HG02852 (cell line): ENCODE results near the gene CDY2B.
"Not testable (repeated sequence)": the region's sequence is repeated elsewhere in the genome, so short reads cannot be mapped to it uniquely, and the experiment has no call there.

ENCODE experiments used
- ATAC-seq: cut with Tn5 transposase; IDR thresholded peaks from one replicate; pipeline ENCODE4 v1.9.1; 2021; ENCODE audit warnings: mild to moderate bottlenecking, moderate library complexity; ENCODE audit not compliant: unreplicated experiment

Gene CDY2B

DNA sequence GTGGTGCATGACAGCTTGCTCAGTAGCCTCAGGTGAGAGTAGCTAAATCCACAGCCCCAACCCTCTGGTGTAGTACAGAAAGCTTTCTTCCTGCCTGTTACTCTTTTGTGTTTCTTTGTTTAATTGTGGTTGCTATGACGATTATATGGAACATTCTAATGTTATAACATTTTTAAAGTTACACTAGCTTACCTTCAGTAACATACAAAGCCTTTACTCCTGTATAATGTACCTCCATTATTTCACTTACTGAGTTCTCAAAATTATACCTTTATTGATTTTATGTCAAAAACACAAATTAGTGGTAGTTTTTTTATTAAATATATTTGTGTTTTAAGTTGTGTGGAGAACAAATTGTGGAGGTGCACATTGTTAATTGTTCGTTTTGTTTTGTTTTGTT, at the start of gene CDY2B:
TSS of gene CDY2B (minus strand) at position 101 of the 400 bp plus-strand sequence. CDS start 328 bp downstream, outside the sequence.
- ATAC-seq = not testable (repeated sequence)

GRCh38 chrY:17908009-17908408, 28.0 kb upstream of the CDY2B start:
- not testable (repeated sequence) for ATAC-seq

- ATAC-seq = not testable (repeated sequence)
Observed at GRCh38 chrY:17907351-17907750, 27.3 kb upstream of the CDY2B start.

DNA sequence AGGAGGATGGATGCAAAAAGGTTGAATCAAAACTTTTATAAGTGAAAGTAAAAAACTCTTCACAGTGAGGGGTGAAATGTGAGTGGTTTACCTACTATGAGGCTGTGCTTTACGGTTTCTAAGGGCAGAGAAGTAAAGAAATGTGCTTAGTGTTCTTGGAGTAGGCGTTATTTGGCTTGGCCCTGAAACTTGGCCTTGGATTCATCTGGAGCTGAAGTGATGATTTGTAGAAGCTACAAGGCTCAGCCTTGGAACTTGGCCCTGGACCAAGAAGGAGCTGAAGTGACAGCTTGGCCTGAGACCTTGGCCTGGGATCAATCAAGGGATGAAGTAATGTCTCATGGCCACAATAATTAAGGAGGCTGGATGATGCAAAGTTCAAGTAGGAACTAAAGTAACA, 1.7 kb upstream of the CDY2B start:
- not testable (repeated sequence) for ATAC-seq

- ATAC-seq = not testable (repeated sequence)
Observed at GRCh38 chrY:17876767-17877166, 3.3 kb downstream of the CDY2B start.

DNA sequence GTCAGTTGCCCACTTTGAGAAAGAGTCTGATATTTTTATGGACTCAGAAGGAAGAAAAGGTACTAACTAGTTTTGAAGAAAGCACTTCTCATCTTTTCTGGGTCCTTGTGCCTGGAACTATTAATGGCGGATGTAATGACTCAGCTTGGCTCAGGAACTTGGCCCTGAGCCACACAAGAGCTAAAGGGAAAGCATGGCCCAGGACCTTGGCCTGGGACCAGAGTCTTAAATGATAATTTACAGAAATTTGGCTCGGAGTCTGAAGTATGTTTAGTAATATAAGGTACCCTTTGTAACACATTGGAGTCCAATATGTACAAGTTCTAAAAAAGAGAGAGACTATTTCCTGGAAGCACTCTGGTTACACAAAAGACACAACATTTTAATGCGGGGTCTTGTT, 4.6 kb downstream of the CDY2B start:
- ATAC-seq = not testable (repeated sequence)

DNA sequence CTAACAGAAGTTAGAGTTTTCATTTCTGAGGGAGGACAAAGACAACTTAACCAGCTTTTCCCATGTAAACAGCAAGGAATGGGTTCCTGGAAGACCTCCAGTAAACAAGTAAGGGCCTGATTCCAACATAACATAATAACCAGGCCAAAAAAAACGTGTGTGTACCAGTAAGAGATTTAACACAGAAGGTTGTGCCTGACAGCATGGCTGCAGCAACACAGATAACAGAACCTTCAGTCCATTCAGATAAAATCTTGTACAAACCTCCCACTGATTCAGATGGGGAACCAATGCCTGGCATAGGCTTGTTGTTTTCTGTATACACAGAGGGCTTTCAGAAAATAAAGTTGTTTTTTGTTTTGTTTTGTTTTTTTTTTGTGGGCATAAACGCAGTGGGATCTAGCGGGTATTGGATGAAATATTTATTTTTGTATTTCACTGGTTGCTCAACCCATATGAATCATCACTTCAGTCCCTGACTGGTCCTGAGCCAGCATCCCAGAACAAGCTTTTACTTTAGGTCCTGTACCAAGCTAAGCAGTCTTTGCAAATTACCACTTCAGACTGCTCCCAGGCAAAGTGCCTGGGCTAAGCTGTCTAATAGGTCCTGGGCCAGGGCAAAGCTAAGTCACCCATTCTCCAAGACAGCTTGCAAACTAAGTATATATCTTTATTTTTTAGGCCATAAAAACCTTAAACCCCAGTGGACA, 8.7 kb downstream of the CDY2B start:
- ATAC-seq = not testable (repeated sequence)

GRCh38 chrY:17870737-17871136, 9.3 kb downstream of the CDY2B start:
- ATAC-seq = not testable (repeated sequence)

- not testable (repeated sequence) for ATAC-seq
Observed at GRCh38 chrY:17867850-17868249, 12.2 kb downstream of the CDY2B start.

GRCh38 chrY:17860634-17861033, 19.4 kb downstream of the CDY2B start:
- not testable (repeated sequence) for ATAC-seq

GRCh38 chrY:17856963-17857848, 22.8 kb downstream of the CDY2B start:
- ATAC-seq = not testable (repeated sequence)

- not testable (repeated sequence) for ATAC-seq
Observed at GRCh38 chrY:17856508-17856907, 23.5 kb downstream of the CDY2B start.

DNA sequence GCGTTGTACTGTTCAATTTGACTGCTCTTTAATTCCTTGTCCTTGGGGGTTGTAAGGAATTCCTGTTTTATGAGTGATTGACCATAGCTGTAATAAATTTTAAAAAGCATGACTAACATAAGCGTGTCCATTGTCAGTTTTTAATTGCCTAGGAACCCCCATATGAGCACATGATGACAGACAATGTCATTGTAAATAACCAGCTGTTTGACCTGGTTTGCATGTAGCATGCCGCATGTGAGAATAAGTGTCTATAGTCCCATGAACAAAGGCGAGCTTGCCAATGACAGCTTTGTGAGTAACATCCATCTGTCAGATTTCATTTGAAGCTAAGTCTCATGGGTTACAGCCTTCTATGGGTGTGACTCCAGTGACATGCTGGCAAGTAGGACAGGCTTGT, 30.9 kb downstream of the CDY2B start:
- ATAC-seq = not testable (repeated sequence)

- ATAC-seq = not testable (repeated sequence)
Observed at GRCh38 chrY:17832149-17832548, 47.9 kb downstream of the CDY2B start.
